ENCODE results near the gene DNMT3A. TPM values are rescaled to one million over a fixed set of nuclear protein-coding genes. Genes with fewer than 3 reads are reported as not detected.
A peak's percentile ranks its signal among the peaks of the same experiment; 100 is the strongest.

The DNMT3A gene
- total and polyA plus RNA-seq, 2 of the 8 experiments (the other 6 are each of a cell fraction or from before 2014, with no cell fraction given), result 33.6 to 178 TPM

DNA sequence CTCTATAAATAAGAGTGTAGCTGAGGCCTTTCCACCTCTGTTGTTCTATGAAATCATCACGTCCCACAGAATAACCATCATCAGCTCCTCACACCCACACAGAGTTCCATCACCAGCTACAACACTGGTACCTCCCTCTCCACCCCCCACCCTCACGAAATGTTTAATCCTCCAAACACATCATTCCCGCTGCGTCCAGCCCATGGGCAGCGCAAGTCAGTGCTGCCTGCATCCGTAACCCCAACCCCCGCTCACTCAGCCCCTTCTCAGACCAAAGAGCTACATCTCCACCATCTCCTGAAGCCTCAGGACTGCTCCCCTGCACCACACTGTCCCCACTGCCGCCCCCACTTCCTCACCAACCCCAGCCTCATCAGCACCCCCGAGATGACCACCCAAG lies 19.4 kb downstream of the DNMT3A start:
- DNase-seq (ENCODE audit: low read depth in 1 of 2, low spot score in 2 of 2) (no peak), FAIRE-seq (no peak)
- H4K20me1 ChIP-seq (replicated peaks in 1 of 2; ENCODE audit: control insufficient read depth in 1 of 2, insufficient read depth in 2 of 2, low read length in 2 of 2), result no peaks in the 10 kb centered on the region
- no peak overlapping the region for H3K27ac ChIP-seq (ENCODE audit: low read depth, low read length)
- no peaks in the 10 kb centered on the region for H3K23me2 ChIP-seq (ENCODE audit: low read depth, low read length)
- ChIA-PET POLR2A (ENCODE audit: partially characterized antibody) (interaction anchor here (1.0 to 1.7 kb wide), 3 partner anchors 7 to 65 kb away, joined by 3 to 6 read pairs (median 5); no protein-coding TSS in a partner anchor), CTCF (ENCODE audit: partially characterized antibody) (interaction anchor here (0.7 to 3.8 kb wide), 7 partner anchors 11 to 45 kb away, joined by 3 to 24 read pairs (median 6); no protein-coding TSS in a partner anchor)
- H3K14ac ChIP-seq (ENCODE audit: insufficient read length), result no peak overlapping the region
- H3K23ac ChIP-seq (ENCODE audit: insufficient read length), result no peak overlapping the region
- H4K8ac ChIP-seq (ENCODE audit: extremely low read depth, insufficient read depth, low read length), result no peak overlapping the region; the same call in 1 of the 2 replicates
- H3K79me2 ChIP-seq (ENCODE audit: control insufficient read depth in 1 of 2, insufficient read depth in 2 of 2, low read length in 2 of 2), result no peaks in the 10 kb centered on the region
- H2BK15ac ChIP-seq (ENCODE audit: low read length), result peak overlapping the region; percentile 46; the same call in 1 of the 2 replicates
- 87% methylated on average over 9 of the region's 9 CpGs; no CpG with 5 or more reads in 1 of the 2 experiments for WGBS, 2 experiments (ENCODE audit: extremely low coverage in 1 of 2, insufficient coverage in 1 of 2, insufficient read length in 1 of 2, insufficient replicate concordance in 2 of 2, low coverage in 1 of 2, low lambda C conversion rate in 2 of 2, missing lambda C conversion rate in 1 of 2)
- H3K36me3 ChIP-seq (ENCODE audit: control insufficient read depth in 2 of 4, insufficient read depth in 4 of 4, low read length in 3 of 4), result no peaks in the 10 kb centered on the region
- H2BK12ac ChIP-seq (ENCODE audit: low read depth, low read length), result no peak overlapping the region
- no peak overlapping the region for H3K4me3 ChIP-seq (ENCODE audit: extremely low read depth in 1 of 4, insufficient read depth in 2 of 4, low read depth in 3 of 4, low read length in 4 of 4)
- H3K27me3 ChIP-seq (replicated peaks in 1 of 4; ENCODE audit: control insufficient read depth in 3 of 4, extremely low read depth in 1 of 4, insufficient read depth in 3 of 4, low read length in 3 of 4), result no peaks in the 10 kb centered on the region; a peak in 1 of 7 replicates
- H3K9ac ChIP-seq (replicated peaks in 1 of 4; ENCODE audit: extremely low read depth in 1 of 4, low read depth in 3 of 4, low read length in 3 of 4), result no peak overlapping the region
- no peak overlapping the region for H2BK5ac ChIP-seq (ENCODE audit: low read depth, low read length)
- H2BK20ac ChIP-seq (ENCODE audit: low read length), result no peak overlapping the region
- H2AFZ ChIP-seq (ENCODE audit: low read length), result no peak overlapping the region
- no peak overlapping the region for H3K18ac ChIP-seq (ENCODE audit: extremely low read depth, low read length)
- H3K4me2 ChIP-seq (ENCODE audit: insufficient read depth in 1 of 2, low read depth in 2 of 2, low read length in 2 of 2), result 0 out of 4 replicates have a peak overlapping the region, but pooled peaks of 1 of the 2 experiments have one; percentile 17
- H3K4ac ChIP-seq (replicated peaks; ENCODE audit: insufficient read length, low read depth, low read length), result no peak overlapping the region
- no peak overlapping the region for H2BK120ac ChIP-seq (replicated peaks; ENCODE audit: low read depth, low read length)
- peaks cover 0 to 6% of the 10 kb centered on the region in 2 experiments; a peak in 2 of 4 replicates for H3K9me3 ChIP-seq (ENCODE audit: insufficient read depth in 2 of 2, low read depth in 1 of 2, low read length in 1 of 2)
- TF ChIP-seq EGR1 (IDR thresholded peaks at IDR 0.05; ENCODE audit: borderline replicate concordance, low read depth, low read length) (no peak), BRCA1 (IDR thresholded peaks at IDR 0.05; ENCODE audit: low read depth, low read length) (no peak), SP2 (IDR thresholded peaks at IDR 0.05; ENCODE audit: low read length) (no peak), TCF12 (IDR thresholded peaks at IDR 0.05; ENCODE audit: low read depth, low read length) (no peak), CTBP2 (IDR thresholded peaks at IDR 0.05; ENCODE audit: borderline replicate concordance, insufficient read depth, insufficient read length, low read length) (no peak), FOSL1 (IDR thresholded peaks at IDR 0.05; ENCODE audit: insufficient read depth, low read depth, low read length) (no peak), CEBPB (IDR thresholded peaks at IDR 0.05; ENCODE audit: low read depth, low read length) (no peak)
- TF ChIP-seq, protein P1, sequence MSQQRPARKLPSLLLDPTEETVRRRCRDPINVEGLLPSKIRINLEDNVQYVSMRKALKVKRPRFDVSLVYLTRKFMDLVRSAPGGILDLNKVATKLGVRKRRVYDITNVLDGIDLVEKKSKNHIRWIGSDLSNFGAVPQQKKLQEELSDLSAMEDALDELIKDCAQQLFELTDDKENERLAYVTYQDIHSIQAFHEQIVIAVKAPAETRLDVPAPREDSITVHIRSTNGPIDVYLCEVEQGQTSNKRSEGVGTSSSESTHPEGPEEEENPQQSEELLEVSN (IDR thresholded peaks at IDR 0.05), result no peak
- H3K79me1 ChIP-seq (ENCODE audit: low read depth, low read length), result no peaks in the 10 kb centered on the region; the same call in 1 of the 2 replicates
- H4K91ac ChIP-seq (replicated peaks; ENCODE audit: insufficient read length, low read length), result no peak overlapping the region
- no peak overlapping the region for H4K5ac ChIP-seq (ENCODE audit: insufficient read length, low read depth, low read length)
- 0 out of 2 replicates have a peak overlapping the region, but pooled peaks have one; percentile 39 for H2AK5ac ChIP-seq (ENCODE audit: low read depth, low read length)
- H3K4me1 ChIP-seq (replicated peaks in 1 of 4; ENCODE audit: control insufficient read depth in 3 of 4, insufficient read depth in 4 of 4, low read length in 3 of 4), result peaks cover 3 to 6% (median 4%) of the 10 kb centered on the region in 4 experiments; a peak in 5 of 7 replicates
- H3K56ac ChIP-seq (replicated peaks; ENCODE audit: insufficient read length, low read depth, low read length), result no peak overlapping the region
